NCI-H1105 treated with DMSO at 0.1 percent for 48 hours (cell line): Measurements from ENCODE around the gene SPECC1L.

Experiments used
- DNase-seq: peaks from one replicate; lab custom pipeline; 2025; lab: John Stamatoyannopoulos, UW

SPECC1L gene

GRCh38 chr22:24444729-24445466, 174.3 kb downstream of the SPECC1L start:
- DNase-seq: no peak

GRCh38 chr22:24445481-24446259, 175.0 kb downstream of the SPECC1L start:
- no peak for DNase-seq

- DNase-seq: no peak
Measured at GRCh38 chr22:24446260-24446611, 175.6 kb downstream of the SPECC1L start.

- peak; percentile 46 for DNase-seq
Measured at GRCh38 chr22:24450610-24451009, 180.0 kb downstream of the SPECC1L start.

GRCh38 chr22:24451162-24451561, 180.5 kb downstream of the SPECC1L start:
- DNase-seq: no peak

- DNase-seq: no peak
Measured at GRCh38 chr22:24453853-24454252, 183.2 kb downstream of the SPECC1L start.

- no peak for DNase-seq
Measured at GRCh38 chr22:24455039-24455438, 184.4 kb downstream of the SPECC1L start.

- DNase-seq: no peak
Measured at GRCh38 chr22:24455751-24456426, 185.3 kb downstream of the SPECC1L start.

- no peak for DNase-seq
Measured at GRCh38 chr22:24457894-24458420, 187.3 kb downstream of the SPECC1L start.

GRCh38 chr22:24459911-24460310, 189.3 kb downstream of the SPECC1L start:
- no peak for DNase-seq

GRCh38 chr22:24460418-24461089, 189.9 kb downstream of the SPECC1L start:
- no peak for DNase-seq

GRCh38 chr22:24463071-24463760, 192.6 kb downstream of the SPECC1L start:
- no peak for DNase-seq

GRCh38 chr22:24465566-24465965, 194.9 kb downstream of the SPECC1L start:
- no peak for DNase-seq

- DNase-seq: no peak
Measured at GRCh38 chr22:24465975-24466374, 195.3 kb downstream of the SPECC1L start.

- no peak for DNase-seq
Measured at GRCh38 chr22:24466716-24467328, 196.2 kb downstream of the SPECC1L start.

GRCh38 chr22:24467340-24467739, 196.7 kb downstream of the SPECC1L start:
- no peak for DNase-seq
